ENCODE results near the gene C6orf120. TPM values are rescaled to one million over a fixed set of nuclear protein-coding genes. Genes with fewer than 3 reads are reported as not detected.

C6orf120 gene
- total RNA-seq, 1 donor from 2014 or later = 14.0 TPM

GRCh38 chr6:169664227-169664626 is 37.7 kb upstream of the C6orf120 start:
- no peak for TF ChIP-seq CTCF (IDR thresholded peaks at IDR 0.05; ENCODE audit: borderline replicate concordance)
- no peak overlapping the region for H3K4me3 ChIP-seq
- peaks cover 52% of the 10 kb centered on the region for H3K36me3 ChIP-seq
- H3K4me1 ChIP-seq = peaks cover 4% of the 10 kb centered on the region
- no peaks in the 10 kb centered on the region for H3K27me3 ChIP-seq (ENCODE audit: low read depth)
- intact Hi-C loops (cut with micrococcal nuclease) = no loop called here
- H3K27ac ChIP-seq (replicated peaks) = no peak overlapping the region
- no peaks in the 10 kb centered on the region for H3K9me3 ChIP-seq (replicated peaks)
- no peak for DNase-seq

DNA sequence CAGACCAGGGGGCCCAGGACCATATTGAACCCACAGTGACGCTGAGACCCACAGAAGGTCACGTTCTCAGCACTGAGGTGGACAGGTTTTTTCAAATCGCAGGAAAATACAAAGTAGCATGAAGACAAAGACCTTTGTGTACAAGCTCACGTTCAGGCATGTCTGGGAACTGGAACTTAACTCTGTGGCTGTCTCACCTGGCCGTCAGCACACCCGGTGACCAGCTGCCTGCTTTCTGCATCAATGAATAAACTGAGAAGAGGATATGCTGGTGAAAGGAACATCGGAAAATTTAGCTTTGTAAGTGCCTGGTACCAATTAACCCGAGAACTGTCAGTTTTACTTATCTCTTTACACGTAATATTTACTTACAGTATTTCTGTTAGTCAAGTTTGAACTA is 36.6 kb upstream of the C6orf120 start:
- intact Hi-C loops (cut with micrococcal nuclease) = no loop called here
- no peak for TF ChIP-seq CTCF (IDR thresholded peaks at IDR 0.05; ENCODE audit: borderline replicate concordance)
- Histone ChIP-seq H3K27me3 (ENCODE audit: low read depth) (no peaks in the 10 kb centered on the region), H3K4me3 (no peak overlapping the region), H3K9me3 (replicated peaks) (no peaks in the 10 kb centered on the region), H3K4me1 (peaks cover 12% of the 10 kb centered on the region), H3K27ac (replicated peaks) (no peak overlapping the region), H3K36me3 (peaks cover 52% of the 10 kb centered on the region)
- no peak for DNase-seq

GRCh38 chr6:169666441-169666840 is 35.5 kb upstream of the C6orf120 start:
- Histone ChIP-seq H3K27ac (replicated peaks) (no peak overlapping the region), H3K36me3 (peaks cover 53% of the 10 kb centered on the region), H3K9me3 (replicated peaks) (no peaks in the 10 kb centered on the region), H3K4me1 (peaks cover 16% of the 10 kb centered on the region), H3K27me3 (ENCODE audit: low read depth) (no peaks in the 10 kb centered on the region), H3K4me3 (no peak overlapping the region)
- DNase-seq = no peak
- intact Hi-C loops (cut with micrococcal nuclease) = no loop called here
- no peak for TF ChIP-seq CTCF (IDR thresholded peaks at IDR 0.05; ENCODE audit: borderline replicate concordance)

DNA sequence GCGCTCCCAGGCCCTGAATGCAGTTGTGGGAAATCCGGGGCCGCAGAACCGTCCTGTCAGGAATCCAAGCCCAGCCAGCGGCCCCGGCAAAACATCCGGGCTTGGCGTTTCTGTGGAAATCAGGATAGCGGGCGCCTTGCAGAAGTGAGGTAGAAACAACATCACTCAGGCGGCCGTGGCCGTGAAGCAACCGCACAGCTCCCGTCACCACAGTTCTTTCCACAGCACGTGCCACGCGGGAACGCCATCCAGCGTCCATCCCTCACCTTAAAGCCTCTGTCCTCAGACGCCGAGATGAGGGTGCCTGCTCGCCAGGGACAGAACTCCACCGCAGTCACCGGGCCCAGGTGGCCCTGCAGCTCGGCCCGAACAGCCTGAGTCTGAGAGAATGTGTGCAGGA is 34.2 kb upstream of the C6orf120 start:
- H3K27ac ChIP-seq (replicated peaks) = no peak overlapping the region
- no peak overlapping the region for H3K4me3 ChIP-seq
- H3K36me3 ChIP-seq = peaks cover 59% of the 10 kb centered on the region
- H3K27me3 ChIP-seq (ENCODE audit: low read depth) = no peaks in the 10 kb centered on the region
- no peaks in the 10 kb centered on the region for H3K9me3 ChIP-seq (replicated peaks)
- intact Hi-C loops (cut with micrococcal nuclease) = no loop called here
- H3K4me1 ChIP-seq = peaks cover 16% of the 10 kb centered on the region
- no peak for TF ChIP-seq CTCF (IDR thresholded peaks at IDR 0.05; ENCODE audit: borderline replicate concordance)
- no peak for DNase-seq

- peaks cover 56% of the 10 kb centered on the region for H3K36me3 ChIP-seq
- no peaks in the 10 kb centered on the region for H3K9me3 ChIP-seq (replicated peaks)
These were observed 33.6 kb upstream of the C6orf120 start for GRCh38 chr6:169668203-169668847.

More at GRCh38 chr6:169668203-169668847, 33.6 kb upstream of the C6orf120 start:
- no peak for TF ChIP-seq CTCF (IDR thresholded peaks at IDR 0.05; ENCODE audit: borderline replicate concordance)
- H3K27ac ChIP-seq (replicated peaks) = no peak overlapping the region
- DNase-seq = no peak
- no peak overlapping the region for H3K4me3 ChIP-seq
- peaks cover 16% of the 10 kb centered on the region for H3K4me1 ChIP-seq
- no peaks in the 10 kb centered on the region for H3K27me3 ChIP-seq (ENCODE audit: low read depth)
- intact Hi-C loops (cut with micrococcal nuclease) = no loop called here

Data from left ventricle myocardium inferior (tissue), 1 donor.